ENCODE data around the gene DHX58.

- TF ChIP-seq, protein P1, sequence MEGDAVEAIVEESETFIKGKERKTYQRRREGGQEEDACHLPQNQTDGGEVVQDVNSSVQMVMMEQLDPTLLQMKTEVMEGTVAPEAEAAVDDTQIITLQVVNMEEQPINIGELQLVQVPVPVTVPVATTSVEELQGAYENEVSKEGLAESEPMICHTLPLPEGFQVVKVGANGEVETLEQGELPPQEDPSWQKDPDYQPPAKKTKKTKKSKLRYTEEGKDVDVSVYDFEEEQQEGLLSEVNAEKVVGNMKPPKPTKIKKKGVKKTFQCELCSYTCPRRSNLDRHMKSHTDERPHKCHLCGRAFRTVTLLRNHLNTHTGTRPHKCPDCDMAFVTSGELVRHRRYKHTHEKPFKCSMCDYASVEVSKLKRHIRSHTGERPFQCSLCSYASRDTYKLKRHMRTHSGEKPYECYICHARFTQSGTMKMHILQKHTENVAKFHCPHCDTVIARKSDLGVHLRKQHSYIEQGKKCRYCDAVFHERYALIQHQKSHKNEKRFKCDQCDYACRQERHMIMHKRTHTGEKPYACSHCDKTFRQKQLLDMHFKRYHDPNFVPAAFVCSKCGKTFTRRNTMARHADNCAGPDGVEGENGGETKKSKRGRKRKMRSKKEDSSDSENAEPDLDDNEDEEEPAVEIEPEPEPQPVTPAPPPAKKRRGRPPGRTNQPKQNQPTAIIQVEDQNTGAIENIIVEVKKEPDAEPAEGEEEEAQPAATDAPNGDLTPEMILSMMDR (IDR thresholded peaks at IDR 0.05; ENCODE audit: low read depth, low read length): no peak
- TF ChIP-seq EZH2phosphoT487 (IDR thresholded peaks at IDR 0.05; ENCODE audit: low read depth): no peak
Observed at GRCh38 chr17:42065201-42065600, 47.3 kb downstream of the DHX58 start.
